Right cardiac atrium (tissue), 5 donors: Measurements from ENCODE around the gene TMEM26. TPM values are rescaled to one million over a fixed set of nuclear protein-coding genes. Genes with fewer than 3 reads are reported as not detected.

Experiments used
- ATAC-seq, 2 donors: fragments of 200-7000 bp; cut with Tn5 transposase; one replicate each; pipeline versions ENCODE4 v1.8.0 to v1.9.1; 2020; ENCODE audit warnings: moderate library complexity in 2 of 2, mild to moderate bottlenecking in 1 of 2
- DNase-seq, 3 donors: peaks; one replicate each; pipeline ENCODE4 v3.0.0-alpha.2; 2020
- H3K27ac ChIP-seq: one replicate; pipeline ENCODE4 v1.5.1; 2013; ENCODE audit warnings: mild to moderate bottlenecking, low read length, control low read depth, moderate library complexity
- H3K27me3 ChIP-seq: one replicate; pipeline ENCODE4 v1.6.1; 2013; ENCODE audit not compliant: control insufficient read depth, insufficient read depth
- H3K4me1 ChIP-seq: one replicate; pipeline ENCODE4 v1.6.1; 2013; ENCODE audit warnings: low read length; ENCODE audit not compliant: control insufficient read depth, insufficient read depth
- H3K4me3 ChIP-seq: one replicate; pipeline ENCODE4 v1.5.1; 2013; ENCODE audit warnings: low read length, control low read depth
- H3K9me3 ChIP-seq: one replicate; pipeline ENCODE4 v1.6.1; 2013; ENCODE audit warnings: low read length; ENCODE audit not compliant: control insufficient read depth
- WGBS: extraction: QIAGEN DNeasy Blood & Tissue Kit; methylation state at CpG from one replicate; pipeline ENCODE4 v1.1.7; 2013; 5-methylcytosine and 5-hydroxymethylcytosine counted together
- intact Hi-C, 4 donors: fragments of 100-400 bp; cut with DNase I; formaldehyde crosslinking; loops; one replicate each; pipeline versions ENCODE4 v1.11.0 to v1.14.0; 2022 to 2023
- polyA plus RNA-seq: library from polyadenylated mRNA; stranded (reverse); fragments of 200-250 nt; gene quantifications from one replicate; pipeline ENCODE4 v1.2.3, GENCODE V29; 2013
- total RNA-seq, 4 donors: library from RNA; stranded (reverse); fragmentation: NEBNext Ultra II Directional; extraction: Animal tissue kit (Norgen Biotek cat#: 25700); gene quantifications; one replicate each; pipeline ENCODE4 v1.2.1, GENCODE V29; 2021
- donor health status: healthy with polysubstance abuse.
- donor health status: DM: no; HTN: yes; CAD: no.
- donor health status: DM: no; HTN: no; CAD: no.
- donor health status: DM: no; HTN: yes; CAD: no; lungs with severe emphysema.
- donor health status: DM: yes; HTN: yes; CAD: no.

Gene TMEM26
- total and polyA plus RNA-seq, 5 donors, result 0.14 to 0.43 (median 0.17) TPM; not detected in 1

GRCh38 chr10:61476529-61476928 is 23.3 kb upstream of the TMEM26 start:
- Histone ChIP-seq H3K4me3 (no peak overlapping the region), H3K27ac (no peak overlapping the region), H3K27me3 (no peaks in the 10 kb centered on the region), H3K4me1 (no peaks in the 10 kb centered on the region), H3K9me3 (no peaks in the 10 kb centered on the region)
- intact Hi-C loops, result no loop called here
- DNase-seq (no peak), ATAC-seq (no peak)
- 93% methylated on average over 1 of the region's 1 CpG for WGBS

- DNase-seq, result no peak
- H3K27ac ChIP-seq, result no peak overlapping the region
- 74% methylated on average over 3 of the region's 3 CpGs for WGBS
- H3K9me3 ChIP-seq, result no peaks in the 10 kb centered on the region
- H3K4me3 ChIP-seq, result no peak overlapping the region
- no peak for ATAC-seq
- no peaks in the 10 kb centered on the region for H3K27me3 ChIP-seq
- intact Hi-C loops, result no loop called here
- H3K4me1 ChIP-seq, result no peaks in the 10 kb centered on the region
Measured at GRCh38 chr10:61475449-61475873, 22.3 kb upstream of the TMEM26 start.

- Histone ChIP-seq H3K4me1 (no peaks in the 10 kb centered on the region), H3K9me3 (no peaks in the 10 kb centered on the region), H3K27me3 (no peaks in the 10 kb centered on the region), H3K27ac (no peak overlapping the region), H3K4me3 (no peak overlapping the region)
- intact Hi-C loops, result no loop called here
- 62% methylated on average over 5 of the region's 5 CpGs for WGBS
- ATAC-seq, result no peak
- no peak for DNase-seq
Measured at GRCh38 chr10:61472090-61472674, 19.0 kb upstream of the TMEM26 start.

- H3K27me3 ChIP-seq, result no peaks in the 10 kb centered on the region
- WGBS, result 95% methylated on average over 2 of the region's 2 CpGs
- H3K9me3 ChIP-seq, result no peaks in the 10 kb centered on the region
- no peak overlapping the region for H3K4me3 ChIP-seq
- ATAC-seq (no peak), DNase-seq (no peak)
- no peaks in the 10 kb centered on the region for H3K4me1 ChIP-seq
- intact Hi-C loops, result no loop called here
- no peak overlapping the region for H3K27ac ChIP-seq
Measured at GRCh38 chr10:61471491-61471890, 18.3 kb upstream of the TMEM26 start.

GRCh38 chr10:61470740-61471139 is 17.6 kb upstream of the TMEM26 start:
- no peak for DNase-seq
- H3K27ac ChIP-seq, result no peak overlapping the region
- H3K9me3 ChIP-seq, result no peaks in the 10 kb centered on the region
- ATAC-seq, result no peak
- no peaks in the 10 kb centered on the region for H3K27me3 ChIP-seq
- H3K4me1 ChIP-seq, result no peaks in the 10 kb centered on the region
- WGBS, result 95% methylated on average over 2 of the region's 2 CpGs
- intact Hi-C loops, result no loop called here
- no peak overlapping the region for H3K4me3 ChIP-seq

GRCh38 chr10:61465901-61466632 is 12.9 kb upstream of the TMEM26 start:
- 90% methylated on average over 3 of the region's 3 CpGs for WGBS
- DNase-seq (no peak), ATAC-seq (no peak)
- no peaks in the 10 kb centered on the region for H3K4me1 ChIP-seq
- no peak overlapping the region for H3K4me3 ChIP-seq
- H3K27me3 ChIP-seq, result no peaks in the 10 kb centered on the region
- no peak overlapping the region for H3K27ac ChIP-seq
- no peaks in the 10 kb centered on the region for H3K9me3 ChIP-seq
- intact Hi-C loops, result no loop called here

GRCh38 chr10:61465171-61465496 is 12.0 kb upstream of the TMEM26 start:
- DNase-seq, result no peak
- Histone ChIP-seq H3K4me1 (no peaks in the 10 kb centered on the region), H3K27ac (no peak overlapping the region), H3K4me3 (no peak overlapping the region), H3K27me3 (no peaks in the 10 kb centered on the region), H3K9me3 (no peaks in the 10 kb centered on the region)
- intact Hi-C loops, result no loop called here
- no peak for ATAC-seq

- ATAC-seq (no peak), DNase-seq (no peak)
- Histone ChIP-seq H3K4me1 (no peaks in the 10 kb centered on the region), H3K4me3 (no peak overlapping the region), H3K27ac (no peak overlapping the region), H3K9me3 (no peaks in the 10 kb centered on the region), H3K27me3 (no peaks in the 10 kb centered on the region)
- intact Hi-C loops, result no loop called here
- 77% methylated on average over 6 of the region's 6 CpGs for WGBS
Measured at GRCh38 chr10:61464461-61465170, 11.4 kb upstream of the TMEM26 start.

- Histone ChIP-seq H3K27ac (no peak overlapping the region), H3K4me1 (no peaks in the 10 kb centered on the region), H3K9me3 (no peaks in the 10 kb centered on the region), H3K4me3 (no peak overlapping the region), H3K27me3 (no peaks in the 10 kb centered on the region)
- WGBS, result 50% methylated on average over 5 of the region's 5 CpGs
- ATAC-seq (peak in 1 of 2 donors; percentile 62), DNase-seq (no peak)
- intact Hi-C loops, result no loop called here
Measured at GRCh38 chr10:61463035-61463909, 10.1 kb upstream of the TMEM26 start.

GRCh38 chr10:61460835-61461234 is 7.7 kb upstream of the TMEM26 start:
- H3K27me3 ChIP-seq, result no peaks in the 10 kb centered on the region
- H3K27ac ChIP-seq, result no peak overlapping the region
- ATAC-seq, result no peak
- intact Hi-C loops, result no loop called here
- no peak overlapping the region for H3K4me3 ChIP-seq
- no peaks in the 10 kb centered on the region for H3K9me3 ChIP-seq
- no peak for DNase-seq
- H3K4me1 ChIP-seq, result no peaks in the 10 kb centered on the region

- H3K27ac ChIP-seq, result no peak overlapping the region
- no peak for DNase-seq
- H3K27me3 ChIP-seq, result no peaks in the 10 kb centered on the region
- H3K4me1 ChIP-seq, result no peaks in the 10 kb centered on the region
- no peak for ATAC-seq
- no peaks in the 10 kb centered on the region for H3K9me3 ChIP-seq
- 94% methylated on average over 3 of the region's 3 CpGs for WGBS
- intact Hi-C loops, result no loop called here
- H3K4me3 ChIP-seq, result no peak overlapping the region
Measured at GRCh38 chr10:61458031-61458430, 4.8 kb upstream of the TMEM26 start.
